ENCODE data around the gene TRMT44. TPM values are rescaled to one million over a fixed set of nuclear protein-coding genes. Genes with fewer than 3 reads are reported as not detected.
A peak's percentile ranks its signal among the peaks of the same experiment; 100 is the strongest.

TRMT44 gene
- total RNA-seq, 1 experiment from 2014 or later, result 25.8 TPM

GRCh38 chr4:8392591-8393190, 47.9 kb upstream of the TRMT44 start:
- no peak for DNase-seq (ENCODE audit: low read depth, low spot score)
- ChIA-PET CTCF (no interaction called here), RAD21 (ENCODE audit: low non-redundant PET in 1 of 2, low total read pairs in 2 of 2, uncharacterized antibody in 2 of 2, unreplicated experiment in 2 of 2) (no interaction called here), POLR2A (no interaction called here)
- Histone ChIP-seq H3K9me2 (ENCODE audit: insufficient read depth) (no peaks in the 10 kb centered on the region), H3K4me3 (replicated peaks in 1 of 2; ENCODE audit: low read depth in 1 of 2, low read length in 2 of 2) (no peak overlapping the region), H3K27ac (ENCODE audit: low read depth, low read length) (no peak overlapping the region), H3K36me3 (ENCODE audit: control insufficient read depth in 1 of 2, insufficient read depth in 2 of 2, low read length in 2 of 2) (no peaks in the 10 kb centered on the region), H2AFZ (ENCODE audit: low read depth, low read length, poor library complexity, severe bottlenecking) (no peak overlapping the region), H3K9me3 (ENCODE audit: control insufficient read depth in 1 of 2, insufficient read depth in 1 of 2, low read depth in 1 of 2, low read length in 2 of 2) (no peaks in the 10 kb centered on the region), H3K27me3 (ENCODE audit: insufficient read depth, low read length) (no peaks in the 10 kb centered on the region), H3K79me2 (ENCODE audit: insufficient read depth, low read length) (no peaks in the 10 kb centered on the region), H3K4me2 (ENCODE audit: low read length) (no peak overlapping the region), H3K9ac (ENCODE audit: low read length) (no peak overlapping the region), H3K4me1 (ENCODE audit: control insufficient read depth in 1 of 2, insufficient read depth in 2 of 2, low read length in 2 of 2) (peaks cover 0 to 12% of the 10 kb centered on the region in 2 experiments; a peak in 2 of 4 replicates), H4K20me1 (ENCODE audit: insufficient read depth) (no peaks in the 10 kb centered on the region)
- TF ChIP-seq ATF3 (IDR thresholded peaks at IDR 0.05) (no peak), EZH2 (IDR thresholded peaks at IDR 0.05) (no peak), EGR1 (IDR thresholded peaks at IDR 0.05; ENCODE audit: low read depth) (no peak), CEBPB (IDR thresholded peaks at IDR 0.05; ENCODE audit: low read depth) (no peak), SIN3A (IDR thresholded peaks at IDR 0.05; ENCODE audit: low read depth) (no peak), RAD21 (IDR thresholded peaks at IDR 0.05; ENCODE audit: low read depth) (no peak), YY1 (IDR thresholded peaks at IDR 0.05; ENCODE audit: extremely low read depth, insufficient replicate concordance, low read depth, low read length) (no peak), ZNF274 (IDR thresholded peaks at IDR 0.05; ENCODE audit: low read depth, low read length) (no peak), ZFX (IDR thresholded peaks at IDR 0.05) (no peak), POLR2A (IDR thresholded peaks at IDR 0.05; ENCODE audit: borderline replicate concordance, extremely low read depth, insufficient read depth, insufficient read length) (no peak), TCF7L2 (IDR thresholded peaks at IDR 0.05; ENCODE audit: borderline replicate concordance, extremely low read depth, insufficient read depth, insufficient read length) (no peak), MAX (IDR thresholded peaks at IDR 0.05) (no peak), FOSL1 (IDR thresholded peaks at IDR 0.05; ENCODE audit: low read depth) (no peak), SP1 (IDR thresholded peaks at IDR 0.05; ENCODE audit: low read depth) (no peak), EZH2phosphoT487 (IDR thresholded peaks at IDR 0.05; ENCODE audit: borderline replicate concordance) (no peak)
- peak; percentile 30; the same call in 1 of the 2 replicates for ATAC-seq
- no TSS peak for BruUV-seq (replicated peaks)
- intact Hi-C loops (cut with micrococcal nuclease), result no loop called here
